WTC11 (cell line): ENCODE results near the gene ZMYND8. TPM values are rescaled to one million over a fixed set of nuclear protein-coding genes. Genes with fewer than 3 reads are reported as not detected.

Experiments
- CREB1 ChIP-seq: sonication (generic); formaldehyde crosslinking; IDR thresholded peaks from 2 replicates; pipeline ENCODE4 v1.8.0; 2023; ENCODE audit warnings: mild to moderate bottlenecking, missing genetic modification reagents
- FOXJ3 ChIP-seq: sonication (generic); formaldehyde crosslinking; IDR thresholded peaks from 2 replicates; pipeline ENCODE4 v1.9.0; 2021; ENCODE audit warnings: missing genetic modification reagents, mild to moderate bottlenecking, borderline replicate concordance
- GTF2I ChIP-seq: fragments of 250-450 bp; sonication (Bioruptor Pico); conservative IDR thresholded peaks from 2 replicates; pipeline ENCODE4 v1.4.0; 2021; ENCODE audit warnings: mild to moderate bottlenecking
- KAT7 ChIP-seq: sonication (generic); formaldehyde crosslinking; IDR thresholded peaks from 2 replicates; pipeline ENCODE4 v1.8.1; 2023; ENCODE audit warnings: missing genetic modification reagents, mild to moderate bottlenecking, borderline replicate concordance
- NFE2L1 ChIP-seq: sonication (generic); formaldehyde crosslinking; IDR thresholded peaks from 2 replicates; pipeline ENCODE4 v1.8.1; 2023; ENCODE audit warnings: missing genetic modification reagents
- NFYB ChIP-seq: sonication (generic); formaldehyde crosslinking; conservative IDR thresholded peaks from 2 replicates; pipeline ENCODE4 v1.8.0; 2022; ENCODE audit warnings: low read depth, missing genetic modification reagents
- PRDM15 ChIP-seq: sonication (generic); formaldehyde crosslinking; IDR thresholded peaks from 2 replicates; pipeline ENCODE4 v1.8.0; 2022; ENCODE audit warnings: missing genetic modification reagents
- SOX15 ChIP-seq: fragments of 250-450 bp; sonication (Bioruptor Pico); IDR thresholded peaks from 2 replicates; pipeline ENCODE4 v1.9.0; 2021; ENCODE audit warnings: mild to moderate bottlenecking
- ZMAT4 ChIP-seq: fragments of 250-450 bp; sonication (Bioruptor Pico); IDR thresholded peaks from 2 replicates; pipeline ENCODE4 v1.9.0; 2021; ENCODE audit warnings: mild to moderate bottlenecking
- ZNF121 ChIP-seq: sonication (generic); formaldehyde crosslinking; IDR thresholded peaks from 2 replicates; pipeline ENCODE4 v1.8.0; 2023; ENCODE audit warnings: missing genetic modification reagents
- ZNF396 ChIP-seq: fragments of 250-450 bp; sonication (Bioruptor Pico); IDR thresholded peaks from 2 replicates; pipeline ENCODE4 v1.8.0; 2021; ENCODE audit warnings: mild to moderate bottlenecking, moderate library complexity, borderline replicate concordance
- ZNF671 ChIP-seq: fragments of 250-450 bp; sonication (Bioruptor Pico); IDR thresholded peaks from 2 replicates; pipeline ENCODE4 v1.8.0; 2021; ENCODE audit warnings: mild to moderate bottlenecking
- total RNA-seq: library from RNA; stranded (reverse); gene quantifications from 3 replicates; pipeline ENCODE4 v1.2.3, GENCODE V29; 2021
- TF ChIP-seq, protein P1 (sequence below): sonication (generic); formaldehyde crosslinking; IDR thresholded peaks from 2 replicates; pipeline ENCODE4 v1.8.1; 2023; ENCODE audit warnings: mild to moderate bottlenecking, moderate library complexity, missing genetic modification reagents
- TF ChIP-seq, protein P2 (sequence below): sonication (generic); formaldehyde crosslinking; IDR thresholded peaks from 2 replicates; pipeline ENCODE4 v1.8.0; 2023; ENCODE audit warnings: mild to moderate bottlenecking, missing genetic modification reagents
- TF ChIP-seq, protein P3 (sequence below): sonication (generic); formaldehyde crosslinking; IDR thresholded peaks from 2 replicates; pipeline ENCODE4 v1.8.1; 2022; ENCODE audit warnings: low read depth, missing genetic modification reagents, borderline replicate concordance
- TF ChIP-seq, protein P4 (sequence below): fragments of 250-450 bp; sonication (Bioruptor Pico); IDR thresholded peaks from 2 replicates; pipeline ENCODE4 v1.9.0; 2021; ENCODE audit warnings: mild to moderate bottlenecking, borderline replicate concordance
- TF ChIP-seq, protein P5 (sequence below): sonication (generic); formaldehyde crosslinking; IDR thresholded peaks from 2 replicates; pipeline ENCODE4 v1.8.1; 2023; ENCODE audit warnings: mild to moderate bottlenecking, missing genetic modification reagents
- TF ChIP-seq, protein P6 (sequence below): sonication (generic); formaldehyde crosslinking; IDR thresholded peaks from 2 replicates; pipeline ENCODE4 v1.8.1; 2023; ENCODE audit warnings: mild to moderate bottlenecking, missing genetic modification reagents

Gene ZMYND8
- total RNA-seq, 1 experiment from 2014 or later: 114 TPM

GRCh38 chr20:47318027-47318585 is 38.4 kb downstream of the ZMYND8 start (continued):
- TF ChIP-seq, protein P1, sequence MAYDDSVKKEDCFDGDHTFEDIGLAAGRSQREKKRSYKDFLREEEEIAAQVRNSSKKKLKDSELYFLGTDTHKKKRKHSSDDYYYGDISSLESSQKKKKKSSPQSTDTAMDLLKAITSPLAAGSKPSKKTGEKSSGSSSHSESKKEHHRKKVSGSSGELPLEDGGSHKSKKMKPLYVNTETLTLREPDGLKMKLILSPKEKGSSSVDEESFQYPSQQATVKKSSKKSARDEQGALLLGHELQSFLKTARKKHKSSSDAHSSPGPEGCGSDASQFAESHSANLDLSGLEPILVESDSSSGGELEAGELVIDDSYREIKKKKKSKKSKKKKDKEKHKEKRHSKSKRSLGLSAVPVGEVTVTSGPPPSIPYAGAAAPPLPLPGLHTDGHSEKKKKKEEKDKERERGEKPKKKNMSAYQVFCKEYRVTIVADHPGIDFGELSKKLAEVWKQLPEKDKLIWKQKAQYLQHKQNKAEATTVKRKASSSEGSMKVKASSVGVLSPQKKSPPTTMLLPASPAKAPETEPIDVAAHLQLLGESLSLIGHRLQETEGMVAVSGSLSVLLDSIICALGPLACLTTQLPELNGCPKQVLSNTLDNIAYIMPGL (CRISPR knock-in tag): no peak
- TF ChIP-seq ZNF121 (CRISPR knock-in tag) (no peak), ZNF671 (no peak), SOX15 (CRISPR knock-in tag) (no peak), KAT7 (no peak), ZNF396 (CRISPR knock-in tag) (no peak), ZMAT4 (no peak), FOXJ3 (no peak), PRDM15 (CRISPR knock-in tag) (no peak), GTF2I (CRISPR knock-in tag) (no peak), NFYB (CRISPR knock-in tag) (no peak), CREB1 (CRISPR knock-in tag) (no peak), NFE2L1 (CRISPR knock-in tag) (no peak)
- TF ChIP-seq, protein P2, sequence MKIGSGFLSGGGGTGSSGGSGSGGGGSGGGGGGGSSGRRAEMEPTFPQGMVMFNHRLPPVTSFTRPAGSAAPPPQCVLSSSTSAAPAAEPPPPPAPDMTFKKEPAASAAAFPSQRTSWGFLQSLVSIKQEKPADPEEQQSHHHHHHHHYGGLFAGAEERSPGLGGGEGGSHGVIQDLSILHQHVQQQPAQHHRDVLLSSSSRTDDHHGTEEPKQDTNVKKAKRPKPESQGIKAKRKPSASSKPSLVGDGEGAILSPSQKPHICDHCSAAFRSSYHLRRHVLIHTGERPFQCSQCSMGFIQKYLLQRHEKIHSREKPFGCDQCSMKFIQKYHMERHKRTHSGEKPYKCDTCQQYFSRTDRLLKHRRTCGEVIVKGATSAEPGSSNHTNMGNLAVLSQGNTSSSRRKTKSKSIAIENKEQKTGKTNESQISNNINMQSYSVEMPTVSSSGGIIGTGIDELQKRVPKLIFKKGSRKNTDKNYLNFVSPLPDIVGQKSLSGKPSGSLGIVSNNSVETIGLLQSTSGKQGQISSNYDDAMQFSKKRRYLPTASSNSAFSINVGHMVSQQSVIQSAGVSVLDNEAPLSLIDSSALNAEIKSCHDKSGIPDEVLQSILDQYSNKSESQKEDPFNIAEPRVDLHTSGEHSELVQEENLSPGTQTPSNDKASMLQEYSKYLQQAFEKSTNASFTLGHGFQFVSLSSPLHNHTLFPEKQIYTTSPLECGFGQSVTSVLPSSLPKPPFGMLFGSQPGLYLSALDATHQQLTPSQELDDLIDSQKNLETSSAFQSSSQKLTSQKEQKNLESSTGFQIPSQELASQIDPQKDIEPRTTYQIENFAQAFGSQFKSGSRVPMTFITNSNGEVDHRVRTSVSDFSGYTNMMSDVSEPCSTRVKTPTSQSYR: no peak
- TF ChIP-seq, protein P3, sequence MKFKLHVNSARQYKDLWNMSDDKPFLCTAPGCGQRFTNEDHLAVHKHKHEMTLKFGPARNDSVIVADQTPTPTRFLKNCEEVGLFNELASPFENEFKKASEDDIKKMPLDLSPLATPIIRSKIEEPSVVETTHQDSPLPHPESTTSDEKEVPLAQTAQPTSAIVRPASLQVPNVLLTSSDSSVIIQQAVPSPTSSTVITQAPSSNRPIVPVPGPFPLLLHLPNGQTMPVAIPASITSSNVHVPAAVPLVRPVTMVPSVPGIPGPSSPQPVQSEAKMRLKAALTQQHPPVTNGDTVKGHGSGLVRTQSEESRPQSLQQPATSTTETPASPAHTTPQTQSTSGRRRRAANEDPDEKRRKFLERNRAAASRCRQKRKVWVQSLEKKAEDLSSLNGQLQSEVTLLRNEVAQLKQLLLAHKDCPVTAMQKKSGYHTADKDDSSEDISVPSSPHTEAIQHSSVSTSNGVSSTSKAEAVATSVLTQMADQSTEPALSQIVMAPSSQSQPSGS (CRISPR knock-in tag): no peak
- TF ChIP-seq, protein P4, sequence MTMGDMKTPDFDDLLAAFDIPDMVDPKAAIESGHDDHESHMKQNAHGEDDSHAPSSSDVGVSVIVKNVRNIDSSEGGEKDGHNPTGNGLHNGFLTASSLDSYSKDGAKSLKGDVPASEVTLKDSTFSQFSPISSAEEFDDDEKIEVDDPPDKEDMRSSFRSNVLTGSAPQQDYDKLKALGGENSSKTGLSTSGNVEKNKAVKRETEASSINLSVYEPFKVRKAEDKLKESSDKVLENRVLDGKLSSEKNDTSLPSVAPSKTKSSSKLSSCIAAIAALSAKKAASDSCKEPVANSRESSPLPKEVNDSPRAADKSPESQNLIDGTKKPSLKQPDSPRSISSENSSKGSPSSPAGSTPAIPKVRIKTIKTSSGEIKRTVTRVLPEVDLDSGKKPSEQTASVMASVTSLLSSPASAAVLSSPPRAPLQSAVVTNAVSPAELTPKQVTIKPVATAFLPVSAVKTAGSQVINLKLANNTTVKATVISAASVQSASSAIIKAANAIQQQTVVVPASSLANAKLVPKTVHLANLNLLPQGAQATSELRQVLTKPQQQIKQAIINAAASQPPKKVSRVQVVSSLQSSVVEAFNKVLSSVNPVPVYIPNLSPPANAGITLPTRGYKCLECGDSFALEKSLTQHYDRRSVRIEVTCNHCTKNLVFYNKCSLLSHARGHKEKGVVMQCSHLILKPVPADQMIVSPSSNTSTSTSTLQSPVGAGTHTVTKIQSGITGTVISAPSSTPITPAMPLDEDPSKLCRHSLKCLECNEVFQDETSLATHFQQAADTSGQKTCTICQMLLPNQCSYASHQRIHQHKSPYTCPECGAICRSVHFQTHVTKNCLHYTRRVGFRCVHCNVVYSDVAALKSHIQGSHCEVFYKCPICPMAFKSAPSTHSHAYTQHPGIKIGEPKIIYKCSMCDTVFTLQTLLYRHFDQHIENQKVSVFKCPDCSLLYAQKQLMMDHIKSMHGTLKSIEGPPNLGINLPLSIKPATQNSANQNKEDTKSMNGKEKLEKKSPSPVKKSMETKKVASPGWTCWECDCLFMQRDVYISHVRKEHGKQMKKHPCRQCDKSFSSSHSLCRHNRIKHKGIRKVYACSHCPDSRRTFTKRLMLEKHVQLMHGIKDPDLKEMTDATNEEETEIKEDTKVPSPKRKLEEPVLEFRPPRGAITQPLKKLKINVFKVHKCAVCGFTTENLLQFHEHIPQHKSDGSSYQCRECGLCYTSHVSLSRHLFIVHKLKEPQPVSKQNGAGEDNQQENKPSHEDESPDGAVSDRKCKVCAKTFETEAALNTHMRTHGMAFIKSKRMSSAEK (CRISPR knock-in tag): no peak; the same call in 1 of the 2 replicates
- TF ChIP-seq, protein P5, sequence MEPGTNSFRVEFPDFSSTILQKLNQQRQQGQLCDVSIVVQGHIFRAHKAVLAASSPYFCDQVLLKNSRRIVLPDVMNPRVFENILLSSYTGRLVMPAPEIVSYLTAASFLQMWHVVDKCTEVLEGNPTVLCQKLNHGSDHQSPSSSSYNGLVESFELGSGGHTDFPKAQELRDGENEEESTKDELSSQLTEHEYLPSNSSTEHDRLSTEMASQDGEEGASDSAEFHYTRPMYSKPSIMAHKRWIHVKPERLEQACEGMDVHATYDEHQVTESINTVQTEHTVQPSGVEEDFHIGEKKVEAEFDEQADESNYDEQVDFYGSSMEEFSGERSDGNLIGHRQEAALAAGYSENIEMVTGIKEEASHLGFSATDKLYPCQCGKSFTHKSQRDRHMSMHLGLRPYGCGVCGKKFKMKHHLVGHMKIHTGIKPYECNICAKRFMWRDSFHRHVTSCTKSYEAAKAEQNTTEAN (CRISPR knock-in tag): no peak
- TF ChIP-seq, protein P6, sequence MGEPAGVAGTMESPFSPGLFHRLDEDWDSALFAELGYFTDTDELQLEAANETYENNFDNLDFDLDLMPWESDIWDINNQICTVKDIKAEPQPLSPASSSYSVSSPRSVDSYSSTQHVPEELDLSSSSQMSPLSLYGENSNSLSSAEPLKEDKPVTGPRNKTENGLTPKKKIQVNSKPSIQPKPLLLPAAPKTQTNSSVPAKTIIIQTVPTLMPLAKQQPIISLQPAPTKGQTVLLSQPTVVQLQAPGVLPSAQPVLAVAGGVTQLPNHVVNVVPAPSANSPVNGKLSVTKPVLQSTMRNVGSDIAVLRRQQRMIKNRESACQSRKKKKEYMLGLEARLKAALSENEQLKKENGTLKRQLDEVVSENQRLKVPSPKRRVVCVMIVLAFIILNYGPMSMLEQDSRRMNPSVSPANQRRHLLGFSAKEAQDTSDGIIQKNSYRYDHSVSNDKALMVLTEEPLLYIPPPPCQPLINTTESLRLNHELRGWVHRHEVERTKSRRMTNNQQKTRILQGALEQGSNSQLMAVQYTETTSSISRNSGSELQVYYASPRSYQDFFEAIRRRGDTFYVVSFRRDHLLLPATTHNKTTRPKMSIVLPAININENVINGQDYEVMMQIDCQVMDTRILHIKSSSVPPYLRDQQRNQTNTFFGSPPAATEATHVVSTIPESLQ (CRISPR knock-in tag): no peak
